HEK293T (cell line): ENCODE measurements around the gene MMP17.

Source experiments
- BHLHE40 ChIP-seq: fragments of 450-650 bp; IDR thresholded peaks from 2 replicates; pipeline ENCODE4 v1.6.1; 2016; ENCODE audit warnings: mild to moderate bottlenecking, moderate library complexity, borderline replicate concordance
- FOXA1 ChIP-seq: fragments of 450-650 bp; IDR thresholded peaks from 2 replicates; pipeline ENCODE4 v1.6.1; 2016; ENCODE audit warnings: mild to moderate bottlenecking
- FOXK2 ChIP-seq: fragments of 450-650 bp; IDR thresholded peaks from 2 replicates; pipeline ENCODE4 v1.6.1; 2016; ENCODE audit warnings: mild to moderate bottlenecking
- FOXM1 ChIP-seq: fragments of 450-650 bp; IDR thresholded peaks from 2 replicates; pipeline ENCODE4 v1.6.1; 2017; ENCODE audit warnings: mild to moderate bottlenecking, borderline replicate concordance
- HDGF ChIP-seq: fragments of 450-650 bp; IDR thresholded peaks from 2 replicates; pipeline ENCODE4 v1.6.1; 2017; ENCODE audit warnings: antibody characterized with exemption, borderline replicate concordance
- NFRKB ChIP-seq: fragments of 450-650 bp; IDR thresholded peaks from 2 replicates; pipeline ENCODE4 v1.6.1; 2016; ENCODE audit warnings: mild to moderate bottlenecking, moderate library complexity
- SP1 ChIP-seq: fragments of 450-650 bp; IDR thresholded peaks from 2 replicates; pipeline ENCODE4 v1.6.1; 2017
- TARDBP ChIP-seq: fragments of 450-650 bp; IDR thresholded peaks from 2 replicates; pipeline ENCODE4 v1.6.1; 2016
- TF ChIP-seq, protein P1 (sequence below): fragments of 450-650 bp; IDR thresholded peaks from 2 replicates; pipeline ENCODE4 v1.6.1; 2016

DNA sequence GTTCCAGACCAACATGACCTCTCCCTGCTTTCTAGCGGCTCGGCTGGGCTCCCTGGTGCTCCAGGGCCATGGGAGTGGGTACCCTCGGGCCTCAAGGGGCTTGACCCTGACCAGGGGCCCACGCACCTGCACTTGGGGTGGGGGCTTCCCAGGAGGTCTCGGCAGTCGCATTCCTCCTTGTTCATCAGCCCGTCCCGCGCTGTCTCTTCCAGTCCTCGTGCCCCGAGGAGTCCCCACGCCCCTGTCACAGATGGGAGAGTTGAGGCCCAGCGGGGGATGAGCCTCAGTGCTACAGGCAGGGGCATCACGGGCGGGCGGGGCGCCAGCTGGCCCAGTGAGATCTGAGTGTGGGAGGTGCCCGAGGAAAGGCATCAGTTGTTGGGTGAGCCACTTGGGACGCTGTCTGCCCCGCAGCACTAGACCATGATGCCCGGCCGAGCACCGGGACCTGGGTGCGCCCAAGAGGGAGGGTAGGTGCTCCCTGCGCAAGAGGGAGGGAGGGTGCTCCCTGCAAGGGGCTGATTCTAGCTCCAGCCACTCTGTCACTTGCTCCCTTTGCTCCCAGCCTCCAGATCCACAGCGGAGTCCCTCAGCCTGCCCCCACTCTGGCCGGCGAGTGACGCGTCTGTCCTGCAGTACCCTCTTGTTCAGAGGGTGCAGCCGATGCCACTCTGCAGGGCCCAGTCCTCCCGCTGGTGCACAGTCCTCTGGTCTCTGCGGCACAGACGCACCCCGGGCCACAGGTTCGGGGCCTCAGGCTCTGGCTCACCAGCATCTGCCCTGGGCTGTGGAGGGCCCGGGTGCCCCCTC is 23.8 kb downstream of the MMP17 start:
- no peak for TF ChIP-seq BHLHE40
- no peak for TF ChIP-seq SP1
- TF ChIP-seq FOXM1, result no peak
- TF ChIP-seq FOXA1, result no peak
- TF ChIP-seq, protein P1, sequence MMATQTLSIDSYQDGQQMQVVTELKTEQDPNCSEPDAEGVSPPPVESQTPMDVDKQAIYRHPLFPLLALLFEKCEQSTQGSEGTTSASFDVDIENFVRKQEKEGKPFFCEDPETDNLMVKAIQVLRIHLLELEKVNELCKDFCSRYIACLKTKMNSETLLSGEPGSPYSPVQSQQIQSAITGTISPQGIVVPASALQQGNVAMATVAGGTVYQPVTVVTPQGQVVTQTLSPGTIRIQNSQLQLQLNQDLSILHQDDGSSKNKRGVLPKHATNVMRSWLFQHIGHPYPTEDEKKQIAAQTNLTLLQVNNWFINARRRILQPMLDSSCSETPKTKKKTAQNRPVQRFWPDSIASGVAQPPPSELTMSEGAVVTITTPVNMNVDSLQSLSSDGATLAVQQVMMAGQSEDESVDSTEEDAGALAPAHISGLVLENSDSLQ, result no peak
- no peak for TF ChIP-seq NFRKB
- no peak for TF ChIP-seq FOXK2
- no peak for TF ChIP-seq TARDBP
- no peak for TF ChIP-seq HDGF
